ENCODE data around the gene SEC14L3. TPM values are rescaled to one million over a fixed set of nuclear protein-coding genes. Genes with fewer than 3 reads are reported as not detected.

The SEC14L3 gene
- total and polyA plus RNA-seq, 2 of the 13 experiments (the other 11 are each of a cell fraction or from before 2014, with no cell fraction given) = not detected

DNA sequence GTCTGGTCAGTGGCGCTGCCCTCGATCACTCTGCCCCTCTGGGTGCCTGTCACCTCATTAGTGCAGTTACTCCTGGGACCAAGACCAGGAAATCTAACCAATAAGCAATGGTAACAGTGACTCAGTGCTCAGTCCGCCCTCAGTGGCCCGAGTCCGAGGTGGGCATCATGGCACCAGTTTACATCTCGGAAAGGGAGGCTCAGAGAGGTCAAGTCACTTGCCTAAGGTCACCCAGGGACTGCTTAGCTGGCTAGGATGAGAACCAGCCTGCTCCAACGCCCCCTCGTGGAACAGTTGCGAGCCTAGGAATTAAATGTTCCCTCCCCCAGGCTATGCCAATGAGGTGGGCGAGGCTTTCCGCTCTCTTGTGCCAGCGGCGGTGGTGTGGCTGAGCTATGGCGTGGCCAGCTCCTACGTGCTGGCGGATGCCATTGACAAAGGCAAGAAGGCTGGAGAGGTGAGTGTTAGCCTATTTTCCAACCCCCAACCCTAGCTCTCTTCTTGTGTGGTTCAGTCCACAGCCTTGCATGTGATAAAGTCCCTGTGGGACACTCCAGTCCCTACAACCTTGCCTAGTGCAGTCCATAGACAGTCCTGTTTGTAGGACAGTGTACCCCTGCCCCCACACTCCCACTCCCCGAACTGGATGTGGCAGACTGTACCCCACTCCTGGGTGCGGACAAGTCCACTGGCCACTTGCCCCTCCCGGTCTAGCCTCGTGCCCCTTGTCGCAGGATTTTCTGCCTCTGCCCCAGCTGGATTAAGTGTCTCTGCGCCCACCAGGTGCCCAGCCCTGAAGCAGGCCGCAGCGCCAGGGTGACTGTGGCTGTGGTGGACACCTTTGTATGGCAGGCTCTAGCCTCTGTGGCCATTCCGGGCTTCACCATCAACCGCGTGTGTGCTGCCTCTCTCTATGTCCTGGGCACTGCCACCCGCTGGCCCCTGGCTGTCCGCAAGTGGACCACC is 45.1 kb downstream of the SEC14L3 start (continued):
- TF ChIP-seq TOE1 (CRISPR knock-in tag; IDR thresholded peaks at IDR 0.05) (no peak), FOXJ3 (CRISPR knock-in tag; IDR thresholded peaks at IDR 0.05; ENCODE audit: borderline replicate concordance) (no peak), HHEX (CRISPR knock-in tag; IDR thresholded peaks at IDR 0.05) (no peak), ZNF557 (CRISPR knock-in tag; IDR thresholded peaks at IDR 0.05) (no peak), KAT2B (IDR thresholded peaks at IDR 0.05; ENCODE audit: borderline replicate concordance, low read depth, low read length) (no peak), SOX6 (IDR thresholded peaks at IDR 0.05) (no peak), SOX6 (CRISPR knock-in tag; IDR thresholded peaks at IDR 0.05) (peak; percentile 12; the same call in 1 of the 2 replicates), ZBTB38 (CRISPR knock-in tag; IDR thresholded peaks at IDR 0.05) (peak; percentile 29; the same call in 1 of the 2 replicates), ZNF430 (CRISPR knock-in tag; IDR thresholded peaks at IDR 0.05) (no peak), ZNF674 (CRISPR knock-in tag; IDR thresholded peaks at IDR 0.05; ENCODE audit: low read depth) (no peak), MAFF (IDR thresholded peaks at IDR 0.05; ENCODE audit: low read depth, low read length) (no peak), TBX3 (IDR thresholded peaks at IDR 0.05; ENCODE audit: borderline replicate concordance) (no peak), ZNF335 (CRISPR knock-in tag; IDR thresholded peaks at IDR 0.05) (no peak), KDM1A (CRISPR knock-in tag; IDR thresholded peaks at IDR 0.05) (peak; percentile 23; the same call in 1 of the 2 replicates), NKX3-1 (CRISPR knock-in tag; IDR thresholded peaks at IDR 0.05) (no peak), SRY (CRISPR knock-in tag; IDR thresholded peaks at IDR 0.05) (no peak), ZNF782 (CRISPR knock-in tag; IDR thresholded peaks at IDR 0.05; ENCODE audit: borderline replicate concordance) (no peak)
- TF ChIP-seq, protein P1, sequence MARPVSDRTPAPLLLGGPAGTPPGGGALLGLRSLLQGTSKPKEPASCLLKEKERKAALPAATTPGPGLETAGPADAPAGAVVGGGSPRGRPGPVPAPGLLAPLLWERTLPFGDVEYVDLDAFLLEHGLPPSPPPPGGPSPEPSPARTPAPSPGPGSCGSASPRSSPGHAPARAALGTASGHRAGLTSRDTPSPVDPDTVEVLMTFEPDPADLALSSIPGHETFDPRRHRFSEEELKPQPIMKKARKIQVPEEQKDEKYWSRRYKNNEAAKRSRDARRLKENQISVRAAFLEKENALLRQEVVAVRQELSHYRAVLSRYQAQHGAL (CRISPR knock-in tag; IDR thresholded peaks at IDR 0.05; ENCODE audit: not compliant biosample characterization) = no peak
- TF ChIP-seq, protein P2, sequence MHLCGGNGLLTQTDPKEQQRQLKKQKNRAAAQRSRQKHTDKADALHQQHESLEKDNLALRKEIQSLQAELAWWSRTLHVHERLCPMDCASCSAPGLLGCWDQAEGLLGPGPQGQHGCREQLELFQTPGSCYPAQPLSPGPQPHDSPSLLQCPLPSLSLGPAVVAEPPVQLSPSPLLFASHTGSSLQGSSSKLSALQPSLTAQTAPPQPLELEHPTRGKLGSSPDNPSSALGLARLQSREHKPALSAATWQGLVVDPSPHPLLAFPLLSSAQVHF (CRISPR knock-in tag; IDR thresholded peaks at IDR 0.05) = no peak
- TF ChIP-seq, protein P3, sequence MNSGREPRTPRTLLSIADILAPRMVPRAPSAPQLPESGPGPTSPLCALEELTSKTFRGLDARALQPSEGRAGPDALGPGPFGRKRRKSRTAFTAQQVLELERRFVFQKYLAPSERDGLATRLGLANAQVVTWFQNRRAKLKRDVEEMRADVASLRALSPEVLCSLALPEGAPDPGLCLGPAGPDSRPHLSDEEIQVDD (CRISPR knock-in tag; IDR thresholded peaks at IDR 0.05; ENCODE audit: borderline replicate concordance) = no peak
- TF ChIP-seq, protein P4, sequence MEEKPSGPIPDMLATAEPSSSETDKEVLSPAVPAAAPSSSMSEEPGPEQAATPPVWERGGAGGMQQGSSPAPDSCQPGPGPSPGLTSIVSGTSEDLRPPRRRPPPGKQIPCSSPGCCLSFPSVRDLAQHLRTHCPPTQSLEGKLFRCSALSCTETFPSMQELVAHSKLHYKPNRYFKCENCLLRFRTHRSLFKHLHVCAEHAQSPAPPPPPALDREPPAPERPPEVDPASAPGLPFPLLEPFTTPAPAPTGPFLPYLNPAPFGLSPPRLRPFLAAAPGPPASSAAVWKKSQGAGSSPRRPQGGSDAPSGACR (CRISPR knock-in tag; IDR thresholded peaks at IDR 0.05) = no peak
- TF ChIP-seq, protein P5, sequence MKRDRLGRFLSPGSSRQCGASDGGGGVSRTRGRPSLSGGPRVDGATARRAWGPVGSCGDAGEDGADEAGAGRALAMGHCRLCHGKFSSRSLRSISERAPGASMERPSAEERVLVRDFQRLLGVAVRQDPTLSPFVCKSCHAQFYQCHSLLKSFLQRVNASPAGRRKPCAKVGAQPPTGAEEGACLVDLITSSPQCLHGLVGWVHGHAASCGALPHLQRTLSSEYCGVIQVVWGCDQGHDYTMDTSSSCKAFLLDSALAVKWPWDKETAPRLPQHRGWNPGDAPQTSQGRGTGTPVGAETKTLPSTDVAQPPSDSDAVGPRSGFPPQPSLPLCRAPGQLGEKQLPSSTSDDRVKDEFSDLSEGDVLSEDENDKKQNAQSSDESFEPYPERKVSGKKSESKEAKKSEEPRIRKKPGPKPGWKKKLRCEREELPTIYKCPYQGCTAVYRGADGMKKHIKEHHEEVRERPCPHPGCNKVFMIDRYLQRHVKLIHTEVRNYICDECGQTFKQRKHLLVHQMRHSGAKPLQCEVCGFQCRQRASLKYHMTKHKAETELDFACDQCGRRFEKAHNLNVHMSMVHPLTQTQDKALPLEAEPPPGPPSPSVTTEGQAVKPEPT (CRISPR knock-in tag; IDR thresholded peaks at IDR 0.05; ENCODE audit: low read depth) = no peak
- TF ChIP-seq, protein P6, sequence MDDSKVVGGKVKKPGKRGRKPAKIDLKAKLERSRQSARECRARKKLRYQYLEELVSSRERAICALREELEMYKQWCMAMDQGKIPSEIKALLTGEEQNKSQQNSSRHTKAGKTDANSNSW (CRISPR knock-in tag; IDR thresholded peaks at IDR 0.05; ENCODE audit: borderline replicate concordance) = no peak
- TF ChIP-seq, protein P7, sequence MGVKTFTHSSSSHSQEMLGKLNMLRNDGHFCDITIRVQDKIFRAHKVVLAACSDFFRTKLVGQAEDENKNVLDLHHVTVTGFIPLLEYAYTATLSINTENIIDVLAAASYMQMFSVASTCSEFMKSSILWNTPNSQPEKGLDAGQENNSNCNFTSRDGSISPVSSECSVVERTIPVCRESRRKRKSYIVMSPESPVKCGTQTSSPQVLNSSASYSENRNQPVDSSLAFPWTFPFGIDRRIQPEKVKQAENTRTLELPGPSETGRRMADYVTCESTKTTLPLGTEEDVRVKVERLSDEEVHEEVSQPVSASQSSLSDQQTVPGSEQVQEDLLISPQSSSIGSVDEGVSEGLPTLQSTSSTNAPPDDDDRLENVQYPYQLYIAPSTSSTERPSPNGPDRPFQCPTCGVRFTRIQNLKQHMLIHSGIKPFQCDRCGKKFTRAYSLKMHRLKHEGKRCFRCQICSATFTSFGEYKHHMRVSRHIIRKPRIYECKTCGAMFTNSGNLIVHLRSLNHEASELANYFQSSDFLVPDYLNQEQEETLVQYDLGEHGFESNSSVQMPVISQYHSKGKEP (CRISPR knock-in tag; IDR thresholded peaks at IDR 0.05) = no peak

Measured in HepG2 (cell line).